Eye (tissue), 1 donor: ENCODE measurements around the gene KDM4B.

Source experiments
- DNase-seq: peaks from one replicate; pipeline ENCODE4 v3.0.0-alpha.2; 2015

KDM4B gene

GRCh38 chr19:5112175-5112574 lies 143.3 kb downstream of the KDM4B start:
- no peak for DNase-seq

GRCh38 chr19:5112681-5113575 lies 144.0 kb downstream of the KDM4B start:
- peak; percentile 33 for DNase-seq

GRCh38 chr19:5113633-5114586 lies 145.0 kb downstream of the KDM4B start:
- DNase-seq: no peak

GRCh38 chr19:5114727-5115126 lies 145.8 kb downstream of the KDM4B start:
- no peak for DNase-seq

- no peak for DNase-seq
Measured at GRCh38 chr19:5115351-5115750, 146.4 kb downstream of the KDM4B start.

- DNase-seq: no peak
Measured at GRCh38 chr19:5115771-5116202, 146.9 kb downstream of the KDM4B start.

GRCh38 chr19:5116292-5116691 lies 147.4 kb downstream of the KDM4B start:
- DNase-seq: no peak

- no peak for DNase-seq
Measured at GRCh38 chr19:5117421-5117820, 148.5 kb downstream of the KDM4B start.

GRCh38 chr19:5118026-5118425 lies 149.1 kb downstream of the KDM4B start:
- DNase-seq: no peak

GRCh38 chr19:5119297-5119998 lies 150.5 kb downstream of the KDM4B start:
- DNase-seq: no peak

GRCh38 chr19:5120321-5120720 lies 151.4 kb downstream of the KDM4B start:
- DNase-seq: no peak

GRCh38 chr19:5120833-5121232 lies 151.9 kb downstream of the KDM4B start:
- DNase-seq: no peak

GRCh38 chr19:5121266-5122120 lies 152.6 kb downstream of the KDM4B start:
- DNase-seq: no peak

GRCh38 chr19:5122121-5122400 lies 153.1 kb downstream of the KDM4B start:
- DNase-seq: no peak

- DNase-seq: no peak
Measured at GRCh38 chr19:5122671-5123409, 153.9 kb downstream of the KDM4B start.

- DNase-seq: no peak
Measured at GRCh38 chr19:5123646-5124045, 154.7 kb downstream of the KDM4B start.

- DNase-seq: no peak
Measured at GRCh38 chr19:5124111-5124855, 155.4 kb downstream of the KDM4B start.

- DNase-seq: no peak
Measured at GRCh38 chr19:5125376-5125775, 156.5 kb downstream of the KDM4B start.

GRCh38 chr19:5125797-5126497 lies 157.0 kb downstream of the KDM4B start:
- DNase-seq: no peak
